HG02973 (cell line): ENCODE results near the gene MRPS27.
A peak's percentile ranks its signal among the peaks of the same experiment; 100 is the strongest.
"Not testable (repeated sequence)": the region's sequence is repeated elsewhere in the genome, so short reads cannot be mapped to it uniquely, and the experiment has no call there.

Experiments
- ATAC-seq: cut with Tn5 transposase; IDR thresholded peaks from one replicate; pipeline ENCODE4 v1.9.1; 2021; ENCODE audit warnings: moderate library complexity; ENCODE audit not compliant: unreplicated experiment

The MRPS27 gene

GRCh38 chr5:72326306-72326649 is 6.2 kb upstream of the MRPS27 start:
- no peak for ATAC-seq

GRCh38 chr5:72325566-72326305 is 5.7 kb upstream of the MRPS27 start:
- no peak for ATAC-seq

- ATAC-seq, result no peak
Observed at GRCh38 chr5:72324189-72324825, 4.3 kb upstream of the MRPS27 start.

GRCh38 chr5:72319435-72319975 is 535 bp downstream of the MRPS27 start:
- not testable (repeated sequence) for ATAC-seq

GRCh38 chr5:72314571-72315172 is 5.4 kb downstream of the MRPS27 start:
- no peak for ATAC-seq

GRCh38 chr5:72313141-72313540 is 6.9 kb downstream of the MRPS27 start:
- no peak for ATAC-seq

- no peak for ATAC-seq
Observed at GRCh38 chr5:72308853-72309191, 11.2 kb downstream of the MRPS27 start.

GRCh38 chr5:72307968-72308852 is 11.8 kb downstream of the MRPS27 start:
- ATAC-seq, result peak; percentile 90

- ATAC-seq, result no peak
Observed at GRCh38 chr5:72307573-72307967, 12.5 kb downstream of the MRPS27 start.

- ATAC-seq, result no peak
Observed at GRCh38 chr5:72305194-72306142, 14.6 kb downstream of the MRPS27 start.

GRCh38 chr5:72302171-72302570 is 17.9 kb downstream of the MRPS27 start:
- no peak for ATAC-seq

GRCh38 chr5:72301557-72301956 is 18.5 kb downstream of the MRPS27 start:
- ATAC-seq, result peak; percentile 54

- ATAC-seq, result no peak
Observed at GRCh38 chr5:72300590-72301339, 19.3 kb downstream of the MRPS27 start.

GRCh38 chr5:72298711-72299110 is 21.3 kb downstream of the MRPS27 start:
- no peak for ATAC-seq

GRCh38 chr5:72298136-72298535 is 21.9 kb downstream of the MRPS27 start:
- ATAC-seq, result not testable (repeated sequence)

- no peak for ATAC-seq
Observed at GRCh38 chr5:72296256-72296655, 23.8 kb downstream of the MRPS27 start.

GRCh38 chr5:72295539-72295938 is 24.5 kb downstream of the MRPS27 start:
- no peak for ATAC-seq

- ATAC-seq, result no peak
Observed at GRCh38 chr5:72294473-72294872, 25.6 kb downstream of the MRPS27 start.

GRCh38 chr5:72293495-72294055 is 26.5 kb downstream of the MRPS27 start:
- ATAC-seq, result no peak
